ENCODE data around the gene ARPP21.

The ARPP21 gene

DNA sequence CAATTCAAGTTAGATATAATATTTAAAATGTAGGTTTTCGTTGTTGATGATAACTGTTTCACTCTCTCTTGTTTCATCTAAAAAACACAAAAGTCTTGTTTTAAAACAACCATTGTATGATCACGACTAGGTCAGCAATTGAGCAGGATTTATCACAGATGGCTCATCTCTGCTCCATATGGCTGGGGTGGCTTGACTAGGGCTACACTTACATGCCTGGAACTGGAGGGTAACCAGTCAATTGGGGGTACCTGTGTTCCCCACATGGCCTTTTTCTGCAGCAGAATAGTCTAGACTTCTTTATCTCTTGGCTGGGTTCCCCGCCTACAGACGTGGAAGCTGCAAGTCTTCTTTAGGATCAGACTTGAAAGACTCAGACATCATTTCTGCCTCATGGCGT lies 103.9 kb downstream of the ARPP21 start:
- no peaks in the 10 kb centered on the region for H3K79me2 ChIP-seq (ENCODE audit: control insufficient read depth, low read length)
- no peaks in the 10 kb centered on the region for H4K20me1 ChIP-seq (ENCODE audit: control insufficient read depth, insufficient read depth, low read depth, low read length)
- H3K4me1 ChIP-seq (ENCODE audit: control insufficient read depth, low read length), result no peaks in the 10 kb centered on the region
- H3K36me3 ChIP-seq (ENCODE audit: control insufficient read depth, low read length), result no peaks in the 10 kb centered on the region
- H3K9me3 ChIP-seq (ENCODE audit: control insufficient read depth, insufficient read depth, low read length), result no peaks in the 10 kb centered on the region
- TF ChIP-seq, protein P1, sequence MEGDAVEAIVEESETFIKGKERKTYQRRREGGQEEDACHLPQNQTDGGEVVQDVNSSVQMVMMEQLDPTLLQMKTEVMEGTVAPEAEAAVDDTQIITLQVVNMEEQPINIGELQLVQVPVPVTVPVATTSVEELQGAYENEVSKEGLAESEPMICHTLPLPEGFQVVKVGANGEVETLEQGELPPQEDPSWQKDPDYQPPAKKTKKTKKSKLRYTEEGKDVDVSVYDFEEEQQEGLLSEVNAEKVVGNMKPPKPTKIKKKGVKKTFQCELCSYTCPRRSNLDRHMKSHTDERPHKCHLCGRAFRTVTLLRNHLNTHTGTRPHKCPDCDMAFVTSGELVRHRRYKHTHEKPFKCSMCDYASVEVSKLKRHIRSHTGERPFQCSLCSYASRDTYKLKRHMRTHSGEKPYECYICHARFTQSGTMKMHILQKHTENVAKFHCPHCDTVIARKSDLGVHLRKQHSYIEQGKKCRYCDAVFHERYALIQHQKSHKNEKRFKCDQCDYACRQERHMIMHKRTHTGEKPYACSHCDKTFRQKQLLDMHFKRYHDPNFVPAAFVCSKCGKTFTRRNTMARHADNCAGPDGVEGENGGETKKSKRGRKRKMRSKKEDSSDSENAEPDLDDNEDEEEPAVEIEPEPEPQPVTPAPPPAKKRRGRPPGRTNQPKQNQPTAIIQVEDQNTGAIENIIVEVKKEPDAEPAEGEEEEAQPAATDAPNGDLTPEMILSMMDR (IDR thresholded peaks at IDR 0.05; ENCODE audit: low read depth, low read length, poor library complexity, severe bottlenecking), result no peak
- TF ChIP-seq EZH2phosphoT487 (IDR thresholded peaks at IDR 0.05; ENCODE audit: borderline replicate concordance, low read length), result no peak
- H3K4me2 ChIP-seq (ENCODE audit: low read length), result no peak overlapping the region
- no peaks in the 10 kb centered on the region for H3F3A ChIP-seq (ENCODE audit: control insufficient read depth, insufficient read depth)
- H3K27me3 ChIP-seq (ENCODE audit: control insufficient read depth, low read length), result no peaks in the 10 kb centered on the region
- no peak overlapping the region for H3K4me3 ChIP-seq (ENCODE audit: low read length)
- no peak overlapping the region for H3K27ac ChIP-seq (ENCODE audit: low read depth, low read length)
- H3K9me2 ChIP-seq (replicated peaks; ENCODE audit: control insufficient read depth, low read length), result no peaks in the 10 kb centered on the region

GRCh38 chr3:35744419-35744818 lies 105.1 kb downstream of the ARPP21 start:
- no peaks in the 10 kb centered on the region for H3K9me3 ChIP-seq (ENCODE audit: control insufficient read depth, insufficient read depth, low read length)
- no peak overlapping the region for H3K4me3 ChIP-seq (ENCODE audit: low read length)

DNA sequence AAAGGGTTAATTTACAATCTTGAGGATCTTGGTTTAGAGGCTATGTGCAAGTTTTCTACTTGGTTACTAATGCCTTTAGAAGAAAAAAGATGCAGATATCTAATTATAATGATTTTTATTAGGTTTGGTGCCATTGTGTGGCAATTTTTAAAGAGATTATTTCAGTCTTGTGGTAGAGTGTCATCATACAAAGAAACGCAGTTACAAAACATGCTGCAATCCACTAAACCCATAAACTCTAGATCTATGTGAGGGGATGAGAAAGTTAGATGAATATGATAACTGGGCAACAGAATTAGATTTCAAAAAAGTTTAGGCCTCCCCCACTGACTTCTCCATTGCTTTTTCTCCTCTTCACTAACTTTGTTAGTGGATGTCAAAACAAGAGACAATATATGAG lies 106.0 kb downstream of the ARPP21 start:
- H3K4me2 ChIP-seq (ENCODE audit: low read length), result no peak overlapping the region
- H3K4me3 ChIP-seq (ENCODE audit: low read length), result no peak overlapping the region
- no peaks in the 10 kb centered on the region for H3K79me2 ChIP-seq (ENCODE audit: control insufficient read depth, low read length)
- no peaks in the 10 kb centered on the region for H3K9me2 ChIP-seq (replicated peaks; ENCODE audit: control insufficient read depth, low read length)
- H3K27ac ChIP-seq (ENCODE audit: low read depth, low read length), result no peak overlapping the region
- no peaks in the 10 kb centered on the region for H3K27me3 ChIP-seq (ENCODE audit: control insufficient read depth, low read length)
- no peaks in the 10 kb centered on the region for H3K9me3 ChIP-seq (ENCODE audit: control insufficient read depth, insufficient read depth, low read length)
- no peaks in the 10 kb centered on the region for H4K20me1 ChIP-seq (ENCODE audit: control insufficient read depth, insufficient read depth, low read depth, low read length)
- H3K4me1 ChIP-seq (ENCODE audit: control insufficient read depth, low read length), result no peaks in the 10 kb centered on the region
- no peaks in the 10 kb centered on the region for H3K36me3 ChIP-seq (ENCODE audit: control insufficient read depth, low read length)
- no peak for TF ChIP-seq EZH2phosphoT487 (IDR thresholded peaks at IDR 0.05; ENCODE audit: borderline replicate concordance, low read length)
- TF ChIP-seq, protein P1 (IDR thresholded peaks at IDR 0.05; ENCODE audit: low read depth, low read length, poor library complexity, severe bottlenecking), result no peak
- H3F3A ChIP-seq (ENCODE audit: control insufficient read depth, insufficient read depth), result no peaks in the 10 kb centered on the region

More at GRCh38 chr3:35744419-35744818, 105.1 kb downstream of the ARPP21 start:
- H3K4me2 ChIP-seq (ENCODE audit: low read length), result no peak overlapping the region
- no peaks in the 10 kb centered on the region for H3K36me3 ChIP-seq (ENCODE audit: control insufficient read depth, low read length)
- no peaks in the 10 kb centered on the region for H3K4me1 ChIP-seq (ENCODE audit: control insufficient read depth, low read length)
- H3F3A ChIP-seq (ENCODE audit: control insufficient read depth, insufficient read depth), result no peaks in the 10 kb centered on the region
- H3K27ac ChIP-seq (ENCODE audit: low read depth, low read length), result no peak overlapping the region
- H3K79me2 ChIP-seq (ENCODE audit: control insufficient read depth, low read length), result no peaks in the 10 kb centered on the region
- no peaks in the 10 kb centered on the region for H3K27me3 ChIP-seq (ENCODE audit: control insufficient read depth, low read length)
- no peaks in the 10 kb centered on the region for H3K9me2 ChIP-seq (replicated peaks; ENCODE audit: control insufficient read depth, low read length)
- no peak for TF ChIP-seq EZH2phosphoT487 (IDR thresholded peaks at IDR 0.05; ENCODE audit: borderline replicate concordance, low read length)
- TF ChIP-seq, protein P1 (IDR thresholded peaks at IDR 0.05; ENCODE audit: low read depth, low read length, poor library complexity, severe bottlenecking), result no peak
- no peaks in the 10 kb centered on the region for H4K20me1 ChIP-seq (ENCODE audit: control insufficient read depth, insufficient read depth, low read depth, low read length)

All from DOHH2 (cell line).